Neural cell (in vitro differentiated cells): ENCODE data around the gene PCIF1. TPM values are rescaled to one million over a fixed set of nuclear protein-coding genes. Genes with fewer than 3 reads are reported as not detected.
A peak's percentile ranks its signal among the peaks of the same experiment; 100 is the strongest.

Source experiments
- H2AFZ ChIP-seq: fragments of 200-600, 300-800 bp; sonication (generic), shearing (Covaris generic); 2 replicates; pipeline ENCODE4 v1.6.0; 2014; ENCODE audit warnings: low read depth, mild to moderate bottlenecking, antibody characterized with exemption, low read length, moderate library complexity
- H3F3A ChIP-seq: fragments of 200-600 bp; shearing (Covaris generic); 2 replicates; pipeline ENCODE4 v1.6.1; 2016; ENCODE audit warnings: mild to moderate bottlenecking, moderate library complexity, mixed read lengths, antibody characterized with exemption, low read length; ENCODE audit not compliant: insufficient read depth, poor library complexity, severe bottlenecking
- H3K27ac ChIP-seq: fragments of 200-600, 300-800 bp; sonication (generic), shearing (Covaris generic); 2 replicates; pipeline ENCODE4 v1.5.1; 2014; ENCODE audit warnings: mild to moderate bottlenecking, low read length, moderate library complexity
- H3K27me3 ChIP-seq: fragments of 300-800, 200-600 bp; sonication (generic), shearing (Covaris generic); 2 replicates; pipeline ENCODE4 v1.6.0; 2014; ENCODE audit warnings: mild to moderate bottlenecking, low read depth, low read length, moderate library complexity; ENCODE audit not compliant: insufficient read depth
- H3K36me3 ChIP-seq: fragments of 300-800, 200-600 bp; sonication (generic), shearing (Covaris generic); 2 replicates; pipeline ENCODE4 v1.5.1; 2014; ENCODE audit warnings: mild to moderate bottlenecking, antibody characterized with exemption, low read length, moderate library complexity; ENCODE audit not compliant: insufficient read depth
- H3K4me2 ChIP-seq: fragments of 300-800, 200-600 bp; sonication (generic), shearing (Covaris generic); 2 replicates; pipeline ENCODE4 v1.6.0; 2014; ENCODE audit warnings: mild to moderate bottlenecking, low read length
- H3K4me3 ChIP-seq: fragments of 300-800, 200-600 bp; sonication (generic), shearing (Covaris generic); 2 replicates; pipeline ENCODE4 v1.5.1; 2014; ENCODE audit warnings: mild to moderate bottlenecking, low read length, moderate library complexity
- H3K79me2 ChIP-seq: fragments of 200-600 bp; shearing (Covaris generic); replicated peaks from 2 replicates; pipeline ENCODE4 v1.6.0; 2014; ENCODE audit warnings: mild to moderate bottlenecking, low read length, moderate library complexity; ENCODE audit not compliant: insufficient read depth
- H3K9ac ChIP-seq: fragments of 300-800, 200-600 bp; sonication (generic), shearing (Covaris generic); 2 replicates; pipeline ENCODE4 v1.6.1; 2016; ENCODE audit warnings: mild to moderate bottlenecking, low read length, mixed read lengths
- H3K9me2 ChIP-seq: fragments of 200-600 bp; shearing (Covaris generic); 2 replicates; pipeline ENCODE4 v1.6.1; 2016; ENCODE audit warnings: mild to moderate bottlenecking, low read length, mixed read lengths; ENCODE audit not compliant: insufficient read depth
- H3K9me3 ChIP-seq: fragments of 200-600, 300-800 bp; sonication (generic), shearing (Covaris generic); 2 replicates; pipeline ENCODE4 v1.6.1; 2016; ENCODE audit warnings: mild to moderate bottlenecking, mixed run types, low read length, moderate library complexity, mixed read lengths
- H4K20me1 ChIP-seq: fragments of 200-600 bp; shearing (Covaris generic); 2 replicates; pipeline ENCODE4 v1.6.1; 2016; ENCODE audit warnings: mild to moderate bottlenecking, mixed run types; ENCODE audit not compliant: insufficient read depth
- CTCF ChIP-seq: fragments of 450-650 bp; IDR thresholded peaks from 2 replicates; pipeline ENCODE4 v1.5.1; 2014; ENCODE audit warnings: antibody characterized with exemption, mild to moderate bottlenecking, moderate library complexity; ENCODE audit not compliant: poor library complexity, severe bottlenecking
- EP300 ChIP-seq: fragments of 450-650 bp; conservative IDR thresholded peaks from 2 replicates; pipeline ENCODE4 v1.6.1; 2014; ENCODE audit warnings: antibody characterized with exemption, mild to moderate bottlenecking, moderate library complexity; ENCODE audit not compliant: poor library complexity, severe bottlenecking
- EZH2 ChIP-seq: fragments of 200-600, 300-800 bp; shearing (Covaris generic), sonication (generic); IDR thresholded peaks from 2 replicates; pipeline ENCODE4 v1.6.1; 2014; ENCODE audit warnings: antibody characterized with exemption, low read length, borderline replicate concordance, mild to moderate bottlenecking; ENCODE audit not compliant: insufficient read depth, poor library complexity, severe bottlenecking
- MXI1 ChIP-seq: fragments of 450-650 bp; conservative IDR thresholded peaks from 2 replicates; pipeline ENCODE4 v1.6.1; 2014; ENCODE audit warnings: antibody characterized with exemption, mild to moderate bottlenecking; ENCODE audit not compliant: poor library complexity, severe bottlenecking
- POLR2AphosphoS5 ChIP-seq: IDR thresholded peaks from 2 replicates; pipeline ENCODE4 v1.6.1; 2012
- RAD21 ChIP-seq: fragments of 450-650 bp; conservative IDR thresholded peaks from 2 replicates; pipeline ENCODE4 v1.6.1; 2014; ENCODE audit warnings: antibody characterized with exemption, mild to moderate bottlenecking, moderate library complexity
- REST ChIP-seq: IDR thresholded peaks from 2 replicates; pipeline ENCODE4 v1.6.1; 2012; ENCODE audit warnings: borderline replicate concordance
- SMC3 ChIP-seq: fragments of 450-650 bp; conservative IDR thresholded peaks from 2 replicates; pipeline ENCODE4 v1.6.1; 2014; ENCODE audit warnings: antibody characterized with exemption, mild to moderate bottlenecking, moderate library complexity; ENCODE audit not compliant: poor library complexity
- TAF1 ChIP-seq: IDR thresholded peaks from 2 replicates; pipeline ENCODE4 v1.6.1; 2012; ENCODE audit warnings: low read depth
- polyA plus RNA-seq: library from polyadenylated mRNA; depleted of rRNA; stranded (reverse); fragments of >200 nt; gene quantifications from 2 replicates; pipeline ENCODE4 v1.2.3, GENCODE V29; 2014

The PCIF1 gene
- polyA plus RNA-seq, 1 donor from 2014 or later: 28.3 TPM

- Histone ChIP-seq H3F3A (no peaks in the 10 kb centered on the region), H3K79me2 (no peaks in the 10 kb centered on the region), H3K36me3 (peaks cover 16% of the 10 kb centered on the region), H3K27ac (no peak overlapping the region), H4K20me1 (no peaks in the 10 kb centered on the region), H3K9me2 (no peaks in the 10 kb centered on the region), H3K9me3 (no peaks in the 10 kb centered on the region), H3K9ac (no peak overlapping the region), H3K4me3 (no peak overlapping the region), H3K27me3 (no peaks in the 10 kb centered on the region), H2AFZ (no peak overlapping the region), H3K4me2 (no peak overlapping the region)
- TF ChIP-seq TAF1 (no peak), POLR2AphosphoS5 (peak; percentile 21)
Observed at GRCh38 chr20:45951925-45952834, 17.7 kb downstream of the PCIF1 start.

GRCh38 chr20:45952861-45953260 is 18.4 kb downstream of the PCIF1 start:
- Histone ChIP-seq H3K27ac (no peak overlapping the region), H3K4me2 (no peak overlapping the region), H3F3A (no peaks in the 10 kb centered on the region), H3K9me3 (no peaks in the 10 kb centered on the region), H3K27me3 (no peaks in the 10 kb centered on the region), H4K20me1 (no peaks in the 10 kb centered on the region), H2AFZ (no peak overlapping the region), H3K79me2 (no peaks in the 10 kb centered on the region), H3K36me3 (peaks cover 15% of the 10 kb centered on the region), H3K9ac (no peak overlapping the region), H3K4me3 (no peak overlapping the region), H3K9me2 (no peaks in the 10 kb centered on the region)
- TF ChIP-seq CTCF (no peak), EP300 (no peak), REST (no peak), TAF1 (no peak), RAD21 (no peak), POLR2AphosphoS5 (no peak), EZH2 (no peak), MXI1 (no peak), SMC3 (no peak)
